Anterior cingulate cortex (tissue), 58 donors: ENCODE measurements around the gene CNGA2.
"Not testable (repeated sequence)": the region's sequence is repeated elsewhere in the genome, so short reads cannot be mapped to it uniquely, and the experiment has no call there.

ENCODE experiments used
- DNase-seq, 58 donors: peaks; one replicate each; lab custom pipeline; 2025; lab: John Stamatoyannopoulos, UW

The CNGA2 gene

GRCh38 chrX:151734446-151734845 lies at the start of gene CNGA2:
TSS of gene CNGA2 (plus strand) at chrX:151734746. CDS start at chrX:151738484, 3,738 bp downstream.
- no peak for DNase-seq

- no peak for DNase-seq
These were observed 46.9 kb upstream of the CNGA2 start for GRCh38 chrX:151687635-151688034.

GRCh38 chrX:151688695-151689094 lies 45.9 kb upstream of the CNGA2 start:
- DNase-seq, result no peak

GRCh38 chrX:151692825-151693224 lies 41.7 kb upstream of the CNGA2 start:
- DNase-seq, result no peak

GRCh38 chrX:151694121-151694520 lies 40.4 kb upstream of the CNGA2 start:
- DNase-seq, result no peak

GRCh38 chrX:151694661-151695582 lies 39.6 kb upstream of the CNGA2 start, which contains the start of gene PRRG3:
TSS of gene PRRG3 (plus strand) at chrX:151695458. CDS start at chrX:151698815, 3,357 bp downstream.
- DNase-seq, result peak in 1 of 58 donors; percentile 6

- DNase-seq, result peak in 4 of 58 donors; percentile 4 to 22 (median 8)
These were observed 38.8 kb upstream of the CNGA2 start for GRCh38 chrX:151695583-151696340.

GRCh38 chrX:151697082-151697481 lies 37.5 kb upstream of the CNGA2 start:
- not testable (repeated sequence) for DNase-seq

- no peak for DNase-seq
These were observed 37.0 kb upstream of the CNGA2 start for GRCh38 chrX:151697522-151697921.

GRCh38 chrX:151698485-151698884 lies 36.1 kb upstream of the CNGA2 start:
- no peak for DNase-seq

GRCh38 chrX:151699746-151700145 lies 34.8 kb upstream of the CNGA2 start:
- no peak for DNase-seq

GRCh38 chrX:151700581-151700980 lies 34.0 kb upstream of the CNGA2 start:
- DNase-seq, result no peak

- no peak for DNase-seq
These were observed 33.5 kb upstream of the CNGA2 start for GRCh38 chrX:151701071-151701470.

- no peak for DNase-seq
These were observed 33.0 kb upstream of the CNGA2 start for GRCh38 chrX:151701531-151701930.

- DNase-seq, result no peak
These were observed 32.4 kb upstream of the CNGA2 start for GRCh38 chrX:151702026-151702714.

GRCh38 chrX:151702741-151703340 lies 31.7 kb upstream of the CNGA2 start:
- DNase-seq, result no peak

GRCh38 chrX:151703487-151703886 lies 31.1 kb upstream of the CNGA2 start:
- peak in 2 of 58 donors; percentile 0 to 6 for DNase-seq

- DNase-seq, result no peak
These were observed 30.4 kb upstream of the CNGA2 start for GRCh38 chrX:151704041-151704663.

- DNase-seq, result no peak
These were observed 25.7 kb upstream of the CNGA2 start for GRCh38 chrX:151708821-151709220.

GRCh38 chrX:151710457-151710856 lies 24.1 kb upstream of the CNGA2 start:
- no peak for DNase-seq
